ENCODE results near the gene BCL11B. TPM values are rescaled to one million over a fixed set of nuclear protein-coding genes. Genes with fewer than 3 reads are reported as not detected.
A peak's percentile ranks its signal among the peaks of the same experiment; 100 is the strongest.

The BCL11B gene
- total and polyA plus RNA-seq, 10 of the 15 experiments (the other 5 are each of a cell fraction or from before 2014, with no cell fraction given), result 0.38 to 5.5 (median 1.3) TPM

DNA sequence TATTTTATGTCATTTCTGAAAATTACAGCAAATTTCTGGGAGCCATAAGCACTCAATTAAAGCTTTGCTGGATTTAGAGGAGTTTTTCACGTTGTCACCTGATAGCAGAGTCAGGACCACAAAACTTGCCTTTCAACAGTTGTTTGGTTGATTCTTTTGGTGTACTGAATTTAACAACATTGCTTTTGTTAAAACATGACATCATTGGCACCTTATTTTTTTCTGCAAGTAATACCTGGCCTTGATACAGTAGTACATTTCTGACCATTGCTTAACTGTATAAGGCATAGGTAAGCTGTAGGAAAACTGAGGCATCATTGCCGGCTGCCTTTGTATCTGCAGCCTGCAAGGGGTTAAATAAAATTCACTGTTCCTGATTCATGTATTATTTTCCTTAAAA is 4.5 kb upstream of the BCL11B start:
- intact Hi-C loops (cut with micrococcal nuclease; ENCODE audit: unreplicated experiment) (no loop called here), in situ Hi-C loops (cut with MboI) (no loop called here)
- SMC1A ChIA-PET (ENCODE audit: uncharacterized antibody, unreplicated experiment), result interaction anchor here (0.7 to 4.0 kb wide), 6 partner anchors 10 to 117 kb away, joined by 3 to 26 read pairs (median 4); no protein-coding TSS in a partner anchor
- Histone ChIP-seq H3K9me3 (replicated peaks; ENCODE audit: control insufficient read depth, insufficient read depth, low read length) (no peaks in the 10 kb centered on the region), H3K9ac (ENCODE audit: control insufficient read depth, insufficient read depth, low read length) (no peak overlapping the region), H3K27me3 (replicated peaks in 1 of 2; ENCODE audit: control insufficient read depth in 2 of 2, insufficient read depth in 2 of 2, low read length in 1 of 2) (peaks cover 1 to 32% of the 10 kb centered on the region in 2 experiments), H3K27ac (ENCODE audit: control insufficient read depth, insufficient read depth) (no peak overlapping the region), H3K4me2 (ENCODE audit: control insufficient read depth, insufficient read depth) (no peak overlapping the region), H4K20me1 (ENCODE audit: control insufficient read depth, insufficient read depth) (no peaks in the 10 kb centered on the region), H3K36me3 (ENCODE audit: control insufficient read depth in 2 of 2, insufficient read depth in 2 of 2, low read length in 1 of 2) (no peaks in the 10 kb centered on the region), H3K4me1 (ENCODE audit: control insufficient read depth, insufficient read depth, low read length) (peaks cover 12% of the 10 kb centered on the region), H3K79me2 (ENCODE audit: control insufficient read depth, insufficient read depth, low read length) (no peaks in the 10 kb centered on the region), H2AFZ (ENCODE audit: control insufficient read depth, low read depth, low read length) (no peak overlapping the region), H3K4me3 (no peak overlapping the region)
- TF ChIP-seq CUX1 (IDR thresholded peaks at IDR 0.05; ENCODE audit: insufficient replicate concordance, low read depth, low read length), result no peak
- TF ChIP-seq ATF7 (IDR thresholded peaks at IDR 0.05; ENCODE audit: low read depth), result peak; percentile 65; the same call in 1 of the 2 replicates
- DNase-seq (ENCODE audit: low read depth, low spot score) (no peak), FAIRE-seq (no peak), ATAC-seq (no peak)
- POLR2A ChIA-PET, result interaction anchor here (0.9 kb wide), 1 partner anchor 10 kb away, joined by 3 read pairs; no protein-coding TSS in a partner anchor
- RAD21 ChIA-PET (ENCODE audit: unreplicated experiment), result interaction anchor here (1.0 to 3.1 kb wide), 3 partner anchors 10 to 43 kb away, joined by 4 to 9 read pairs (median 7); no protein-coding TSS in a partner anchor
- BruUV-seq (replicated peaks), result no TSS peak
- 39% methylated on average over 2 of the region's 2 CpGs for WGBS (ENCODE audit: insufficient coverage, insufficient replicate concordance, low lambda C conversion rate, missing lambda C conversion rate)
- CTCF ChIA-PET, result interaction anchor here (1.1 to 2.8 kb wide), 5 partner anchors 10 to 1137 kb away, joined by 3 to 22 read pairs (median 7); no protein-coding TSS in a partner anchor
